GM18520 (cell line): Measurements from ENCODE around the gene CWF19L1.

Source experiments
- ATAC-seq: cut with Tn5 transposase; IDR thresholded peaks from one replicate; pipeline ENCODE4 v1.9.1; 2021; ENCODE audit not compliant: unreplicated experiment

The CWF19L1 gene

DNA sequence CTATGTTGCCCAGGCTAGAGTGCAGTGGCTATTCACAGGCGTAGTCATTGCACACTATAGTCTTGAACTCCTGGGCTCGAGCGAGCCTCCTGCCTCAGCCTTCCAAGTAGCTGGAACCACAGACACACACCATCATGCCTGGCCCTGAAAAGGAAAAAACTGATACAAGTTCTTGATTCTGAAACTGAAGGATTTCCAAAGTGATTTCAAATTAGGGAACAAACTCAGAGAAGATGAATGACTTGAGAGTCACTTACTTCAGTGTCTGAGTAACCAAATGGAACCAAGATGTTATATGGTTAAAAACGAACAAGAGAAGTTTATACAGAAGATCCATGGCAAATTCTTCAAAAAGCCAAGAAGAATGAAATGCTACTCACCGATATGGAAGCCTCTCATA, 14.4 kb downstream of the CWF19L1 start:
- ATAC-seq = no peak

DNA sequence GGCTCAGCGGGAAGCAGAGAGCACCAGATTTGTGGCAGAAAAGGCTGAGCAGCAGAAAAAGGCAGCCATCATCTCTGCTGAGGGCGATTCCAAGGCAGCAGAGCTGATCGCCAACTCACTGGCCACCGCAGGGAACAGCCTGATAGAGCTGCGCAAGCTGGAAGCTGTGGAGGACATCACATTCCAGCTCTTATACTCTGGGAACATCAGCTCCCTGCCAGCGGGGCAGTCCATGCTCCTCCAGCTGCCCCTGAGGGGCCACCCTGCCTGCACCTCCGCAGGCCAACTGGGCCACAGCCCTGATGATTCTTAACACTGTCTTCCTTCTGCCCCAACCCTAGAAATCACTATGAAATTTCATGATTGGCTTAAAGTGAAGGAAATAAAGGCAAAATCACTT, 18.6 kb downstream of the CWF19L1 start:
- no peak for ATAC-seq

GRCh38 chr10:100245484-100246220, 21.8 kb downstream of the CWF19L1 start:
- no peak for ATAC-seq

GRCh38 chr10:100239851-100240250, 27.6 kb downstream of the CWF19L1 start:
- no peak for ATAC-seq

DNA sequence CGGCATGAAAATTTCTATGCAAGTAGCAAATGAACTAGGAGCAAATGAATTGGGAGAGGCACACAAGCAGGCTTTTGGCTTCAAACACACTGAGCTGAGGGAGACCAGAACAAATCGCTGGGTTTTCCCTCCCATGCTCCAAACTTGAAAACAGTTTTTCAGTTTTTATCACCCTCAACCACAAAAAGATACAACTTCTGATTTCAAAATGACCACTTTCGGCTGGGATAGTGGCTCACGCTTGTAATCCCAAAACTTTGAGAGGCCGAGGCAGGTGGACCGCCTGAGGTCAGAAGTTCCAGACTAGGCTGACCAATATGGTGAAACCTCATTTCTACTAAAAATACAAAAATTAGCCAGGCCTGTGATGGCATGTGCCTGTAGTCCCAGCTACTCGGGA, 29.0 kb downstream of the CWF19L1 start:
- ATAC-seq = no peak

- no peak for ATAC-seq
These were observed 35.3 kb downstream of the CWF19L1 start for GRCh38 chr10:100232101-100232500.

DNA sequence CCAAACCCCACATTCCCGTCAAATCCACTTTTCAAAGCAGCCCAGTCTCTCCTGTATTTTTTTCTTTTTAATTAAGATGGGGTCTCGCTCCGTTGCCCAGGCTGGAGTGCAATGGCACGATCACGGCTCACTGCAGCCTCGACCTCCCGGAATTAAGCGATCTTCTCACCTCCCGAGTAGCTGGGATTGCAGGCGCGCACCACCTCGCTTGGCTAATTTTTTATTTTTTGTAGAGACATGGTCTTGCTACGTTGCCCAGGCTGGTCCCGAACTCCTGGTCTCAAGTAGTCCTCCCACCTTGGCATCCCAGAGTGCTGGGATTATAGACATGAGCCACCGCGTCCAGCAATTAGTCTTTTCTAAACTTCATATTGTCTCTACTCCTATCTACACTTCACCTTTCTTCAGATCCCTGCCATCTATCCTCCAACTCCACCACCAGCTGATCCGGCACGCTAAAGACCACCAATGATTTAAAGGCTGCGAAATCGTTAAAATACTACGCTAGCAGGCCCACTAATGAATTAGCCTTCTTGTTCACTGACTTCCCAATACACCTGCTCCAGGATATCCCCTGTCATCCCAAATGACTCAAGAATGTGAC, 37.5 kb downstream of the CWF19L1 start:
- ATAC-seq = no peak

DNA sequence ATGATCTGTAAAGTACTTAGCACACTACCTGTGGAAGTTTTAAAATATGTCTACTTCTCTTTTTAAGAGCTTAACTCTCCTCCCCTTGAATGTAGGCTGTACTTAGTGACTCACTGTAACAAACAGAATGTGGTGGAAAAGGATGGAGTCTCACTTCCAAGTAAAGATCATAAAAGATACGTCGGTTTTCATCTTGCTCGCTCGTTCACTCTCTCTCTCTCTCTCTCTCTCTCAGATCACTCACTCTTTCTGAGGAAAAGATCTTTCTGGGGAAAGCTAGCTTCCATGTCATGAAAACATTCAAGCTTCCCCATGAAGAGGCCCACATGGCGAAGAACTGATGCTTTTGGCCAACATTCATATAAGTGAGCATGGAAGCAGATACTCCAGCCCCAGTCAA, 43.6 kb downstream of the CWF19L1 start:
- ATAC-seq = no peak

- no peak for ATAC-seq
These were observed 44.9 kb downstream of the CWF19L1 start for GRCh38 chr10:100222529-100222928.

- ATAC-seq = no peak
These were observed 51.4 kb downstream of the CWF19L1 start for GRCh38 chr10:100216006-100216405.

GRCh38 chr10:100209303-100209702, 58.1 kb downstream of the CWF19L1 start:
- ATAC-seq = no peak

DNA sequence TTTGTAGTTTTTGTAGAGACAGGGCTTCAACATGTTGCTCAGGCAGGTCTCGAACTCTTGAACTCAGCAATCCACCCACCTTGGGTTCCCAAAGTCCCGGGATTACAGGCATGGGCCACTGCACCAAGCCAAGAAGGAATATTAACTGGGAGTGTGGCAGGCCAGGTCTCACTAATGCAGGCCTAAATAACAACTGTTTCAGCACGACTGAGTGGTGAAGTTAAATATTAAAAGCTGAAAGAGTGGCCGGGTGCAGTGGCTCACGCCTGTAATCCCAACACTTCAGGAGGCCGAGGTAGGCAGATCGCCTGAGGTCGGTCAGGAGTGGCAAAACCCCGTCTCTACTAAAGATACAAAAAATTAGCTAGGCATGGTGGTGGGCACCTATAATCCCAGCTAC, 59.2 kb downstream of the CWF19L1 start:
- no peak for ATAC-seq

GRCh38 chr10:100204370-100204769, 63.1 kb downstream of the CWF19L1 start:
- no peak for ATAC-seq

- ATAC-seq = no peak
These were observed 65.9 kb downstream of the CWF19L1 start for GRCh38 chr10:100201549-100201948.

GRCh38 chr10:100194711-100195110, 72.7 kb downstream of the CWF19L1 start:
- no peak for ATAC-seq

GRCh38 chr10:100192350-100192749, 75.1 kb downstream of the CWF19L1 start:
- ATAC-seq = no peak

DNA sequence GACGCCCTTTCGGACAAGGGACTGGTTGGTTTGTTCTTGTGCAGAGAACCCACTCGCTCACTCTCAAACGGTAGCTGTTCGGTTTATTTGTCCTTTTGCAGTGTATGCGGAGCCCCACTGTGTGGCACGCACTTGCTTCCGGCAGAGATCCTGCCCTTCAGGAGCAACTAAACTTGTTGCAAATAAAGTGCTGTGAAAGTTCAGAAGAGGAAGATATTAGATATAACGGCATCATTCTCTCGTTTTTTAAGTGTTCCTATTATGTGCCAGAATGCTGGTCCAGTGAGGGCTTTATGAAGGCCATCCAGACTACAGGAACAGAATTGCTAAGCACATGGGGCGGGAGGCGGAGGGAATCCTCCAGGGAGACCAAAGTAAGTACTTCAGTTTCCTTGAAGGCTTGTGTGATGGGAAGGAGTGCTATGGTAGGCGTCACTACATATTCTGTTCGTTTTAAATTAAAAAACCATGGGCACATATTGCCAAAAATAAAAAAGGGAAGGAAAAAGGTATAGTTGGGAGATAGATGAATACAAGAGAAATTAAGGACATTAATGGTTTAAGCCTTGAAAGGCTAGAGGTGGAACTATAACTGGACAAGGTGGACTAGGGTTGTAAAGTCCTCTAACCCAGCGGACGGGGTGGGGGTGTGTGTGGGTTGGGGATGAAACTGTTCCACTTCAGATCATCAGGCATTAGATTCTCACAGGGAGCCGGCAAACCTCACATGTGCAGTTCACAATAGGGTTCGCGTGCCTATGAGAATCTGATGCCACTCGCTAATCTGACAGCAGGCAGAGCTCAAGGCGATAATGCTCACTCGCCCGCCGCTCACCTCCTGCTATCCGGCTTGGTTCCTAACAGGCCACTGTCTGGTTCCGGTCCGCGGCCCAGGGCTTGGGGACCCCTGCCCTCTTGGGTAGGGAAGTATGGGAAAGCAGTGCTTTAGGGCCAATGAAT, 80.9 kb downstream of the CWF19L1 start:
- ATAC-seq = peak; percentile 28

DNA sequence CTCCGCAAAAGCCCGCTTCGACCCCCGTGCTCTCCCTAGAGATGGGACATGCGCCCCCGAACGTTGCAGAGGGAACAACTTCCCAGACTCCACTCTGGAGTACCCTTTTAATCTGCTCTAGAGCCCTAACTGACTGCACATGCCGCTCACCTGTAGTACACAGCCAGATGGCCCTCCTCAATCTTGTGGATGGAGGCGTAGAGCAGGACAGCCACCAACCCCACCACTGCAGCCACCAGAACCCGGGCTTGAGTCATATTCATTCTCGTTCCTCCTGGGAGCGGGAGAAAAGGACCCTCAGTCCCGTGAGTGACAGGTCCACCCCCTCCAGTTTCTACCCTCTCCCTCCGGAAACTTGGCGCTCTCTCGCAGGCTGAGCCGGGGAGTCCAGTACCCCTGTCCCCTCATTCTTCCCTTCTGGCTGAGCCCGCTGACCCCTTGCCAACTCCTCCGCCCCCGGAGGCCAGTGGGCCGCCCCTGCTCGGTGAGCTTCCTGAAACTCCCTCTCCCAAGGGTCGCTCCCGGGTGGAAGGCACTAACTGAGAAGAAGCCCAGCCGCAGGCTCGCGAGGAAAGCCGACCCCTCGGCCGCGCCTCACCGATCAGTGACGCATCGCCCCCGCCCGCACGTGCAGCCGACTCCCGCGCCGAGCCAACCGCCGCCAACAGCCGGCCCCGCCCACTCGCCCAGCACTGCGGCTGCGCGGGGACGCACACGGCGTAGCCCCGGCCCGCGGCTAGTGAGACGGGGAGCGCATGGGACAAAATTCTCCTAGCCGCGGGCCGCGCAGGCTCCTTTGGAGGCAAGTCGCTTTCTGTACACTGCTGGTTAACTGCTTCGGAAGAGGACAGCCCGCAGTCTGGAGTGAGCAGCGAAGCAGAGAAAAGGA, 81.8 kb downstream of the CWF19L1 start, which contains the start of gene ERLIN1:
TSS of gene ERLIN1 (minus strand) at position 666 of the 889 bp plus-strand sequence. CDS start at position 263, 403 bp downstream.
- ATAC-seq = peak; percentile 76

GRCh38 chr10:100184840-100185239, 82.6 kb downstream of the CWF19L1 start:
- no peak for ATAC-seq

DNA sequence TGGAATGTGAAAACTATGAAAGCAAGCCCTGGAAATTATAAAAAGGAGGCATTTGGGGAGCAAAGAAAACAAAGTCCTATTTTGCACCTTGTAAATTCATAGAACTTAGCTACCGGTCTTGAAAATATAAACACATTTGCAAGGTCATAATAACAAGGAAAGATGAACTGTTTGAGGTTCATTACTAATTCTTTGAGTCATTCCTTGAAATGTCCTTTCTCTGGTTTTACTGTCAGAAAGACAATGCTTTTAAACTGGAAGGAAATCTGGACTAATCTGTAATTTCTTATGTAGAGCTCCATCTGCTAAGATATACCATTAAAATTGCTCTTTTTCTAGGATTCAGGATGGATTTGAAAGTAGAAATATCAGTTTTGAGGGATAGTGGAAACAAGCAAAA, 83.0 kb downstream of the CWF19L1 start:
- no peak for ATAC-seq

DNA sequence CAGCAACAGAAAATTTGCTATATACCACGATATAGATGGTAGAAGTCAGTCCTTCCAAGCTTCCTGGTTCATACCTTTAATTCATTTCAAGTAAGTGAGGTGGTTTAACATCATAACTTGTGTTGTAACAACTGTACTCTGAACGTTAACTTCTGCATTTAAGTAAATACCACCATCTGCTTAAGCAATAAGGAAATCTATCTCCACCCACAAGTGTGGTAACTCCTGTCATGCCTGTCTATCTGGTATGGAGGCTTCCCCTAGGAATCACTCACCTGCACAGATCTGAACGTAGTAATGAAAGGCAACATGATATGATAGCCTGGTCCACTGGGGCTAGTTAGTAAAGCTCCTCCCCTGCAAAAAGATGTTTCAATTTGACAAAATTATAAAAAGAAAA, 84.0 kb downstream of the CWF19L1 start:
- ATAC-seq = no peak
